GM21576 (cell line): ENCODE data around the gene RETREG1.
"Not testable (repeated sequence)": the region's sequence is repeated elsewhere in the genome, so short reads cannot be mapped to it uniquely, and the experiment has no call there.

Experiments
- ATAC-seq: cut with Tn5 transposase; IDR thresholded peaks from one replicate; pipeline ENCODE4 v1.9.1; 2021; ENCODE audit warnings: mild to moderate bottlenecking, moderate library complexity; ENCODE audit not compliant: unreplicated experiment

The RETREG1 gene

GRCh38 chr5:16617274-16617968 is 624 bp upstream of the RETREG1 start:
- no peak for ATAC-seq

- ATAC-seq: peak; percentile 5
Measured at GRCh38 chr5:16615741-16616535, 859 bp downstream of the RETREG1 start.

- no peak for ATAC-seq
Measured at GRCh38 chr5:16612007-16612406, 4.8 kb downstream of the RETREG1 start.

GRCh38 chr5:16610896-16611295 is 5.9 kb downstream of the RETREG1 start:
- ATAC-seq: not testable (repeated sequence)

- ATAC-seq: no peak
Measured at GRCh38 chr5:16609412-16609811, 7.4 kb downstream of the RETREG1 start.

GRCh38 chr5:16606628-16607027 is 10.2 kb downstream of the RETREG1 start:
- ATAC-seq: no peak

GRCh38 chr5:16603701-16604100 is 13.1 kb downstream of the RETREG1 start:
- no peak for ATAC-seq

GRCh38 chr5:16603295-16603694 is 13.5 kb downstream of the RETREG1 start:
- no peak for ATAC-seq

- no peak for ATAC-seq
Measured at GRCh38 chr5:16602182-16602581, 14.6 kb downstream of the RETREG1 start.

GRCh38 chr5:16600946-16601345 is 15.9 kb downstream of the RETREG1 start:
- no peak for ATAC-seq

GRCh38 chr5:16600397-16600796 is 16.4 kb downstream of the RETREG1 start:
- no peak for ATAC-seq

- no peak for ATAC-seq
Measured at GRCh38 chr5:16597946-16598694, 18.7 kb downstream of the RETREG1 start.

GRCh38 chr5:16596581-16596940 is 20.2 kb downstream of the RETREG1 start:
- no peak for ATAC-seq

- no peak for ATAC-seq
Measured at GRCh38 chr5:16595881-16596580, 20.8 kb downstream of the RETREG1 start.

- no peak for ATAC-seq
Measured at GRCh38 chr5:16593628-16594027, 23.2 kb downstream of the RETREG1 start.

- no peak for ATAC-seq
Measured at GRCh38 chr5:16593013-16593412, 23.8 kb downstream of the RETREG1 start.

- no peak for ATAC-seq
Measured at GRCh38 chr5:16592255-16592654, 24.5 kb downstream of the RETREG1 start.

- no peak for ATAC-seq
Measured at GRCh38 chr5:16590685-16591084, 26.1 kb downstream of the RETREG1 start.

- no peak for ATAC-seq
Measured at GRCh38 chr5:16589658-16590057, 27.1 kb downstream of the RETREG1 start.

GRCh38 chr5:16588434-16589214 is 28.2 kb downstream of the RETREG1 start:
- ATAC-seq: no peak
